GM21576 (cell line): ENCODE measurements around the gene ATP6V1C2.
A peak's percentile ranks its signal among the peaks of the same experiment; 100 is the strongest.

Source experiments
- ATAC-seq: cut with Tn5 transposase; IDR thresholded peaks from one replicate; pipeline ENCODE4 v1.9.1; 2021; ENCODE audit warnings: mild to moderate bottlenecking, moderate library complexity; ENCODE audit not compliant: unreplicated experiment

ATP6V1C2 gene

GRCh38 chr2:10832203-10832936 is 110.9 kb downstream of the ATP6V1C2 start:
- ATAC-seq: peak; percentile 85

DNA sequence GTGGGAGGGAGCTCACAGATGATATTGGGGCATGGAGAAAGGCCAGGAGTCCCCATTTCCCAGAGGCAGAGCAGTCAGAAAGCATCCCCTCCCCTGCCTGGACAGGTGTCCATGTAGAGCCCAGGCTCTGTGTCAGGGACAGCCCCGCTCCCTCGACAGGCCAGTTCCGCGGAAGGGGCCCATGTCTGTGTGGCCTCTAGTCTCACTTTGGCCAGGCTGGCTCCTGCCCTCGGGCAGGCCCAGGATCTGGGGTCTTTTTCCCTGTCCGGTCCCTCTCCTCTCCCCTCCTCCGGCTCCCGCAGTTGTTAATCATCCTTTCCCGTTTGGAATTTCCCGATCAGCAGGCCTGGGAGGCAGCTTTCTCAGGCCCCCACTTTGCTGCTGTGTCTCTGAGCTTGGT is 111.6 kb downstream of the ATP6V1C2 start:
- ATAC-seq: no peak

GRCh38 chr2:10834068-10834655 is 112.7 kb downstream of the ATP6V1C2 start:
- ATAC-seq: no peak
